ENCODE data around the gene RTEL1.
A peak's percentile ranks its signal among the peaks of the same experiment; 100 is the strongest.

Gene RTEL1

DNA sequence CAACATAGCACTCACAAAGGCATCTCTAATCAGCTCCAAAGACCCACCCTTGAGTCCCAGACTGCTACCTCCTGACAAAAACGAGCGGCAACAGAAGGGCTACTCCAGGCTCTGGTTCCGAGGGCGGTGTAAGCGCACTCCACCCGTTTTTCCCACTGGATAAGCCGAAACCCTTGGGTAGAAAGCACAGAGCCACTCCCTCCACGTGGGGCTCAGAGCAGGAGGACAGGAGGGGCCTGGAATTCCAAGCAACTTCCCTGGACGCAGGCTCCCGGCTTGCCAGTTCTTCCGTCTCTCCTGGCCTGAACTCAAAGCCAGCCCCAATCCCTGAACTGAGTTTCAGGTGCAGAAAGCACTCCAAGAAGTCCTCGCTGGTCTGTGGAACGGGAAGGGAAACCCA is 38.6 kb upstream of the RTEL1 start:
- no peak overlapping the region for H3K27ac ChIP-seq (ENCODE audit: extremely low read depth, low read depth, low read length)
- no peak overlapping the region for H3K4me3 ChIP-seq (ENCODE audit: low read depth, low read length)
- TF ChIP-seq, protein P1, sequence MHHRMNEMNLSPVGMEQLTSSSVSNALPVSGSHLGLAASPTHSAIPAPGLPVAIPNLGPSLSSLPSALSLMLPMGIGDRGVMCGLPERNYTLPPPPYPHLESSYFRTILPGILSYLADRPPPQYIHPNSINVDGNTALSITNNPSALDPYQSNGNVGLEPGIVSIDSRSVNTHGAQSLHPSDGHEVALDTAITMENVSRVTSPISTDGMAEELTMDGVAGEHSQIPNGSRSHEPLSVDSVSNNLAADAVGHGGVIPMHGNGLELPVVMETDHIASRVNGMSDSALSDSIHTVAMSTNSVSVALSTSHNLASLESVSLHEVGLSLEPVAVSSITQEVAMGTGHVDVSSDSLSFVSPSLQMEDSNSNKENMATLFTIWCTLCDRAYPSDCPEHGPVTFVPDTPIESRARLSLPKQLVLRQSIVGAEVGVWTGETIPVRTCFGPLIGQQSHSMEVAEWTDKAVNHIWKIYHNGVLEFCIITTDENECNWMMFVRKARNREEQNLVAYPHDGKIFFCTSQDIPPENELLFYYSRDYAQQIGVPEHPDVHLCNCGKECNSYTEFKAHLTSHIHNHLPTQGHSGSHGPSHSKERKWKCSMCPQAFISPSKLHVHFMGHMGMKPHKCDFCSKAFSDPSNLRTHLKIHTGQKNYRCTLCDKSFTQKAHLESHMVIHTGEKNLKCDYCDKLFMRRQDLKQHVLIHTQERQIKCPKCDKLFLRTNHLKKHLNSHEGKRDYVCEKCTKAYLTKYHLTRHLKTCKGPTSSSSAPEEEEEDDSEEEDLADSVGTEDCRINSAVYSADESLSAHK (tag by site-specific recombination; IDR thresholded peaks at IDR 0.05), result no peak
- TF ChIP-seq RBAK (tag by site-specific recombination; IDR thresholded peaks at IDR 0.05) (no peak), ZNF629 (tag by site-specific recombination; IDR thresholded peaks at IDR 0.05) (no peak), KLF1 (tag by site-specific recombination; IDR thresholded peaks at IDR 0.05) (peak; percentile 72)
- CTCF ChIA-PET, result interaction anchor here (1.1 kb wide), 1 partner anchor 30 kb away, joined by 3 read pairs; no protein-coding TSS in a partner anchor
- H3K36me3 ChIP-seq (ENCODE audit: control insufficient read depth in 2 of 2, insufficient read depth in 1 of 2, low read length in 2 of 2), result peaks cover 6 to 49% of the 10 kb centered on the region in 2 experiments; a peak in 2 of 3 replicates
- no peaks in the 10 kb centered on the region for H3K4me1 ChIP-seq (ENCODE audit: control insufficient read depth, insufficient read depth, low read length)
- POLR2A ChIA-PET, result interaction anchor here (1.9 kb wide), 1 partner anchor 8 kb away, joined by 6 read pairs; the partner anchor contains the start of gene GMEB2
- H3K9me3 ChIP-seq (ENCODE audit: control insufficient read depth, insufficient read depth, low read depth, low read length), result no peaks in the 10 kb centered on the region

DNA sequence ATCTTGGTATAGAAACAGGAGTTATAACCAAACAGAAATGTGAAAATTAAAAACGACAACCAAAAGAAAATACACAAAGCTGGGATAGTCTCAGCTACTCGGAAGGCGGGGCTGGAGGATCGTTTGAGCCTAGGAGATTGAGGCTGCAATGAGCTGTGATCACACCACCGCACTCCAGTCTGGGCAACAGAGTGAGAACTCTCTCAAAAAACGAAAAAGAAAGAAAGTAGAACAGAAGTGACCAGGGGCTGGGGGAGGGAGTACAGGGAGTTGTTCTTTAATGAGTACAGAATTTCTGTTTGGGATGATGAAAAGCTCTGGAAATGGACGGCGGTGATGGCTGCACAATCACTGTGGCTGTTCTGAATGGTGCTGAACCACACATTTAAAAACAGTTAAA is 37.1 kb upstream of the RTEL1 start:
- Histone ChIP-seq H3K9me3 (ENCODE audit: control insufficient read depth, insufficient read depth, low read depth, low read length) (no peaks in the 10 kb centered on the region), H3K4me1 (ENCODE audit: control insufficient read depth, insufficient read depth, low read length) (no peaks in the 10 kb centered on the region), H3K27ac (ENCODE audit: extremely low read depth, low read depth, low read length) (no peak overlapping the region), H3K4me3 (ENCODE audit: low read depth, low read length) (no peak overlapping the region), H3K36me3 (ENCODE audit: control insufficient read depth in 2 of 2, insufficient read depth in 1 of 2, low read length in 2 of 2) (peaks cover 0 to 36% of the 10 kb centered on the region in 2 experiments; a peak in 2 of 3 replicates)
- ChIA-PET CTCF (interaction anchor here (0.7 kb wide), 2 partner anchors 22 to 32 kb away, joined by 3 to 4 read pairs; partner anchors contain the start of gene STMN3), POLR2A (interaction anchor here (0.5 kb wide), 1 partner anchor 422 kb away, joined by 6 read pairs; no protein-coding TSS in a partner anchor)
- no peak for TF ChIP-seq ZNF621 (tag by site-specific recombination; IDR thresholded peaks at IDR 0.05)
- TF ChIP-seq, protein P2, sequence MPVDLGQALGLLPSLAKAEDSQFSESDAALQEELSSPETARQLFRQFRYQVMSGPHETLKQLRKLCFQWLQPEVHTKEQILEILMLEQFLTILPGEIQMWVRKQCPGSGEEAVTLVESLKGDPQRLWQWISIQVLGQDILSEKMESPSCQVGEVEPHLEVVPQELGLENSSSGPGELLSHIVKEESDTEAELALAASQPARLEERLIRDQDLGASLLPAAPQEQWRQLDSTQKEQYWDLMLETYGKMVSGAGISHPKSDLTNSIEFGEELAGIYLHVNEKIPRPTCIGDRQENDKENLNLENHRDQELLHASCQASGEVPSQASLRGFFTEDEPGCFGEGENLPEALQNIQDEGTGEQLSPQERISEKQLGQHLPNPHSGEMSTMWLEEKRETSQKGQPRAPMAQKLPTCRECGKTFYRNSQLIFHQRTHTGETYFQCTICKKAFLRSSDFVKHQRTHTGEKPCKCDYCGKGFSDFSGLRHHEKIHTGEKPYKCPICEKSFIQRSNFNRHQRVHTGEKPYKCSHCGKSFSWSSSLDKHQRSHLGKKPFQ (tag by site-specific recombination; IDR thresholded peaks at IDR 0.05), result 0 out of 2 replicates have a peak, but pooled peaks have one; percentile 31

DNA sequence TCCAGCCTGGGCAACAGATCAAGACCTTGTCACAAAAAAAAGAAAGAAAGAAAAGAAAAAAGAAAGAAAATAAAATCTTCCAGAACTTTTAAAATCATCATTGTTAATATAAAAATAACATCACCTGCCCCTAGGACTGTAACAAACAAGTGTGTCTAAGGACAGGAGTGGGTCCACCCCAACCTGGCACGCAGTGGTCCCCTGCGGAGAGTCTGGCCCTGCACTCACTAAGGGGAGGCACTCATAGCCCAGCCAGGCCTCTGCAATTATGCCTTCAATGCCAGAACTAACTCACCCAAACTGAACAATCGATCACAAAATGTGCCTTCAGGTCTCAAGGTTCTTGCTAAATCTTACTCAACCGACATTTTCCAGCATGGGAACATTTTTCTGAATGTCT is 36.0 kb upstream of the RTEL1 start:
- CTCF ChIA-PET, result no interaction called here
- Histone ChIP-seq H3K9me3 (ENCODE audit: control insufficient read depth, insufficient read depth, low read depth, low read length) (no peaks in the 10 kb centered on the region), H3K27ac (ENCODE audit: extremely low read depth, low read depth, low read length) (no peak overlapping the region), H3K4me1 (ENCODE audit: control insufficient read depth, insufficient read depth, low read length) (no peaks in the 10 kb centered on the region), H3K36me3 (ENCODE audit: control insufficient read depth in 2 of 2, insufficient read depth in 1 of 2, low read length in 2 of 2) (peaks cover 0 to 25% of the 10 kb centered on the region in 2 experiments; a peak in 1 of 3 replicates), H3K4me3 (ENCODE audit: low read depth, low read length) (no peak overlapping the region)
- POLR2A ChIA-PET, result no interaction called here
- TF ChIP-seq ZNF404 (tag by site-specific recombination; IDR thresholded peaks at IDR 0.05) (no peak), SP3 (tag by site-specific recombination; IDR thresholded peaks at IDR 0.05) (no peak), KLF16 (tag by site-specific recombination; IDR thresholded peaks at IDR 0.05) (no peak), ZNF184 (tag by site-specific recombination; IDR thresholded peaks at IDR 0.05) (no peak), ZNF10 (tag by site-specific recombination; IDR thresholded peaks at IDR 0.05) (no peak), PRDM1 (tag by site-specific recombination; IDR thresholded peaks at IDR 0.05) (no peak), ZNF654 (tag by site-specific recombination; IDR thresholded peaks at IDR 0.05; ENCODE audit: low read depth) (no peak), ZNF292 (tag by site-specific recombination; IDR thresholded peaks at IDR 0.05; ENCODE audit: borderline replicate concordance, low read depth) (no peak), ZSCAN23 (tag by site-specific recombination; IDR thresholded peaks at IDR 0.05) (no peak), ZNF133 (tag by site-specific recombination; IDR thresholded peaks at IDR 0.05) (no peak), ZNF558 (tag by site-specific recombination; IDR thresholded peaks at IDR 0.05) (no peak), ZNF561 (tag by site-specific recombination; IDR thresholded peaks at IDR 0.05; ENCODE audit: borderline replicate concordance) (no peak)
- TF ChIP-seq, protein P3, sequence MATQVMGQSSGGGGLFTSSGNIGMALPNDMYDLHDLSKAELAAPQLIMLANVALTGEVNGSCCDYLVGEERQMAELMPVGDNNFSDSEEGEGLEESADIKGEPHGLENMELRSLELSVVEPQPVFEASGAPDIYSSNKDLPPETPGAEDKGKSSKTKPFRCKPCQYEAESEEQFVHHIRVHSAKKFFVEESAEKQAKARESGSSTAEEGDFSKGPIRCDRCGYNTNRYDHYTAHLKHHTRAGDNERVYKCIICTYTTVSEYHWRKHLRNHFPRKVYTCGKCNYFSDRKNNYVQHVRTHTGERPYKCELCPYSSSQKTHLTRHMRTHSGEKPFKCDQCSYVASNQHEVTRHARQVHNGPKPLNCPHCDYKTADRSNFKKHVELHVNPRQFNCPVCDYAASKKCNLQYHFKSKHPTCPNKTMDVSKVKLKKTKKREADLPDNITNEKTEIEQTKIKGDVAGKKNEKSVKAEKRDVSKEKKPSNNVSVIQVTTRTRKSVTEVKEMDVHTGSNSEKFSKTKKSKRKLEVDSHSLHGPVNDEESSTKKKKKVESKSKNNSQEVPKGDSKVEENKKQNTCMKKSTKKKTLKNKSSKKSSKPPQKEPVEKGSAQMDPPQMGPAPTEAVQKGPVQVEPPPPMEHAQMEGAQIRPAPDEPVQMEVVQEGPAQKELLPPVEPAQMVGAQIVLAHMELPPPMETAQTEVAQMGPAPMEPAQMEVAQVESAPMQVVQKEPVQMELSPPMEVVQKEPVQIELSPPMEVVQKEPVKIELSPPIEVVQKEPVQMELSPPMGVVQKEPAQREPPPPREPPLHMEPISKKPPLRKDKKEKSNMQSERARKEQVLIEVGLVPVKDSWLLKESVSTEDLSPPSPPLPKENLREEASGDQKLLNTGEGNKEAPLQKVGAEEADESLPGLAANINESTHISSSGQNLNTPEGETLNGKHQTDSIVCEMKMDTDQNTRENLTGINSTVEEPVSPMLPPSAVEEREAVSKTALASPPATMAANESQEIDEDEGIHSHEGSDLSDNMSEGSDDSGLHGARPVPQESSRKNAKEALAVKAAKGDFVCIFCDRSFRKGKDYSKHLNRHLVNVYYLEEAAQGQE (tag by site-specific recombination; IDR thresholded peaks at IDR 0.05), result no peak

Data from HEK293 (cell line).